ENCODE results near the gene DDO. TPM values are rescaled to one million over a fixed set of nuclear protein-coding genes. Genes with fewer than 3 reads are reported as not detected.

Gene DDO
- total RNA-seq, 1 donor from 2014 or later, result 0.32 TPM

DNA sequence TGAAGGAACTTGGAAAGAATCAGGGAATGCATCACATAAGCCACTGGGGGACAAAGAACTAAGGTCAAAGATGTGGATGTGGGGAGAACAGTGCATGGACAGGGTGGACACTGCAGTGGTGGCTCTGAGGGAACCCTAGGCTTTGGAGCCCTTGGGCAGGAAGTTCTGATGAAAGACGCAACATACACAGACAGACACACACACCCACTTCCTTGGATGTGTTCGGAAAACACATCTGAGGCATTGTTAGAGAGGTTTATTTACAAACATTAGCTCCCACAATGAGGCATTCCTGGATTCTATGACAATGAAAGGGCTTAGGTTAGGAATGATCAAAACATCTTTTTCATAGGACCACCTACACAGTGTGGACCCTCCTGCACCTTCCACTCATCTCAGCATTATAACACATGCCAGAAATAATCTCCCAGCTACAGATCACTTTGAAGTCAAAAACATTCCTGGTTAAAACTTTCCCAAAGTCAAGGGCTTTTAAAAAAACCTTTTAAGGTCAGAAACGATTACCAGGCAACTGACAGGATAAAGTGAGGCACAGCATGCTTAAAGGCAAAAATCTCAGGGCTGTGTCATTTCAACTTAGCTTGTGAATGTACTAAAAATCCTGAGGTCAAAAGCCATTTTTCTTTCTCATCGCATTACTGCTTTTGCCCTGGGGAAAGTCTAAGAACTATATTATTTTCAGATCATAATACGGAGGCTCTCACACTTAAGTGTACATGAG, 50.8 kb downstream of the DDO start:
- no peak for TF ChIP-seq CTCF (IDR thresholded peaks at IDR 0.05)
- no peaks in the 10 kb centered on the region for H3K36me3 ChIP-seq
- intact Hi-C loops (cut with DNase I), result loop anchor here (5.0 kb wide), 2 partner anchors 32 to 453 kb away; partner anchors contain the start of gene CDK19
- H3K4me3 ChIP-seq, result no peak overlapping the region
- H3K4me1 ChIP-seq, result peaks cover 6 to 13% of the 10 kb centered on the region in 2 donors
- no peaks in the 10 kb centered on the region for H3K9me3 ChIP-seq
- H3K27ac ChIP-seq, result peak overlapping the region; percentile 66 to 86
- H3K27me3 ChIP-seq, result no peaks in the 10 kb centered on the region
- no peak for DNase-seq (ENCODE audit: low spot score in 2 of 2)

- peaks cover 6 to 16% of the 10 kb centered on the region in 2 donors for H3K4me1 ChIP-seq
- no peaks in the 10 kb centered on the region for H3K27me3 ChIP-seq
- no peak overlapping the region for H3K4me3 ChIP-seq
- H3K9me3 ChIP-seq, result no peaks in the 10 kb centered on the region
- no peak for TF ChIP-seq CTCF (IDR thresholded peaks at IDR 0.05)
- peak overlapping the region; percentile 66 to 86 for H3K27ac ChIP-seq
- DNase-seq (ENCODE audit: low spot score in 2 of 2), result peak in 1 of 2 donors; percentile 85
- intact Hi-C loops (cut with DNase I), result loop anchor here (5.0 kb wide), 1 partner anchor 454 kb away; the partner anchor contains the start of gene CDK19
- no peaks in the 10 kb centered on the region for H3K36me3 ChIP-seq
Measured at GRCh38 chr6:110363748-110364147, 51.6 kb downstream of the DDO start.

DNA sequence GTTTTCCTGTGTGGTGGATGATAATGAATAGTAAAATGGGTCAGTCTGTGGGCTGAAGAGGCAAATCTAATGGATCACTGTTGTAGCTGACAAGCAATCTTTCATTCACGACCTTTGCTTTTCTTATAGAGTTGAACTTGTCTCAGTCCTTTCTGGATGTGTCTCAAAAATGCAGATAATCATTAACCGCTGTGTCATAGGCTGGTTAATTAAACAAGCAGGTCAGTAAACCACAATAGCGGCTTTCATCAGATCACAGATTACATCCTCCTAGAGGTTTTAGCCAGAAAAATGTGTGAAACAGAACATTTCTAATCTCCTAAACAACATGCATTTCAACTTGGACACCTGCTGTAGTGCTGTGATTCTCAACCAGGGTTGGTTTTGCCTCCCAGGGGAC, 54.7 kb downstream of the DDO start:
- no peak for DNase-seq (ENCODE audit: low spot score in 2 of 2)
- Histone ChIP-seq H3K4me1 (peaks cover 12 to 22% of the 10 kb centered on the region in 2 donors), H3K4me3 (no peak overlapping the region), H3K27ac (no peak overlapping the region), H3K36me3 (no peaks in the 10 kb centered on the region), H3K27me3 (no peaks in the 10 kb centered on the region), H3K9me3 (no peaks in the 10 kb centered on the region)
- intact Hi-C loops (cut with DNase I), result loop anchor here (5.0 kb wide), 1 partner anchor 457 kb away; the partner anchor contains the start of gene CDK19
- no peak for TF ChIP-seq CTCF (IDR thresholded peaks at IDR 0.05)

GRCh38 chr6:110359556-110359955, 55.8 kb downstream of the DDO start:
- H3K4me1 ChIP-seq, result peaks cover 12 to 20% of the 10 kb centered on the region in 2 donors
- intact Hi-C loops (cut with DNase I), result loop anchor here (10.0 kb wide), 1 partner anchor 1055 kb away; no protein-coding TSS in a partner anchor
- peak overlapping the region; percentile 95 to 96 for H3K27ac ChIP-seq

DNA sequence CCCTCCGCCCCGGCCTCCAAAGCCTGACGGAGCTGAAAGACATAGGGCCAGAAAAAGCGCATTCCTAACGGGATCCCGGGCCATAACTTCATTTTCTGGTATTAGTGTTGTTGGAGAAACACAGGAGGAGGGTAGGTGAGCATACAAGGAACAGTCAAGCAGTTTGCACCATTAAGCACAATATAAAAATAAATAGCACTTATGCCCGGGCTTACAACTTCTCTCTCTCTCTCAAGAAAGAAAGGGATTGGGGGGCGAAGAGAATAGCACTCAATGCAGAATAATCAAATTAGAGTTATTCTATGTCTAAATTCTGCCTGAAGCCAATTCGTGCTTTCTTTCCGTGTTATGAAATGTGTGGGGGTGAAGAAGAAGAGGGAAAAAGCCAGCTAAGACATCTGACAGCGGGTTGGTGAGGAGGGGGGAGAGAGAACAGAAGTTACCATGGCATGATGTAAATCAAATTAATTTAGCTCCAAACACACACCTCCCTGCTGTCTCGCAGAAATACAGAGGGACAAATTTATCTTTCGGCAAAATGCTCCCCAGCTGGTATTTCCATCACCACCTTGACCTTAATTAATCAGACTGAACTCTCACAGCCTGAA, 56.7 kb downstream of the DDO start:
- peaks cover 6 to 20% of the 10 kb centered on the region in 2 donors for H3K4me1 ChIP-seq
- intact Hi-C loops (cut with DNase I), result loop anchor here (10.0 kb wide), 1 partner anchor 1054 kb away; no protein-coding TSS in a partner anchor
- no peak for TF ChIP-seq CTCF (IDR thresholded peaks at IDR 0.05)

More at GRCh38 chr6:110359556-110359955, 55.8 kb downstream of the DDO start:
- no peak for TF ChIP-seq CTCF (IDR thresholded peaks at IDR 0.05)
- no peaks in the 10 kb centered on the region for H3K9me3 ChIP-seq
- DNase-seq (ENCODE audit: low spot score in 2 of 2), result no peak
- H3K4me3 ChIP-seq, result no peak overlapping the region
- no peaks in the 10 kb centered on the region for H3K27me3 ChIP-seq
- H3K36me3 ChIP-seq, result no peaks in the 10 kb centered on the region

More for the DNA sequence above, 56.7 kb downstream of the DDO start:
- H3K4me3 ChIP-seq, result peak overlapping the region; percentile 72 to 91
- H3K27me3 ChIP-seq, result no peaks in the 10 kb centered on the region
- H3K27ac ChIP-seq, result peak overlapping the region; percentile 95 to 96
- no peaks in the 10 kb centered on the region for H3K36me3 ChIP-seq
- no peak for DNase-seq (ENCODE audit: low spot score in 2 of 2)
- H3K9me3 ChIP-seq, result no peaks in the 10 kb centered on the region
